Measurements from ENCODE around the gene PLXNA2. TPM values are rescaled to one million over a fixed set of nuclear protein-coding genes. Genes with fewer than 3 reads are reported as not detected.
A peak's percentile ranks its signal among the peaks of the same experiment; 100 is the strongest.

Gene PLXNA2
- total and polyA plus RNA-seq, 2 of the 13 experiments (the other 11 are each of a cell fraction or from before 2014, with no cell fraction given) = 1.1 to 2.1 TPM

- TF ChIP-seq NR2C2 (CRISPR knock-in tag; IDR thresholded peaks at IDR 0.05; ENCODE audit: borderline replicate concordance) (peak; percentile 49; the same call in 1 of the 2 replicates), KLF15 (CRISPR knock-in tag; IDR thresholded peaks at IDR 0.05; ENCODE audit: borderline replicate concordance) (no peak), DNMT3B (CRISPR knock-in tag; conservative IDR thresholded peaks at IDR 0.05) (no peak), JUN (CRISPR knock-in tag; IDR thresholded peaks at IDR 0.05) (no peak), ZNF800 (CRISPR knock-in tag; IDR thresholded peaks at IDR 0.05) (no peak), KAT2B (IDR thresholded peaks at IDR 0.05; ENCODE audit: borderline replicate concordance, low read depth, low read length) (no peak), CBX5 (CRISPR knock-in tag; IDR thresholded peaks at IDR 0.05; ENCODE audit: borderline replicate concordance) (no peak), ZBTB10 (CRISPR knock-in tag; IDR thresholded peaks at IDR 0.05; ENCODE audit: borderline replicate concordance) (peak; percentile 49; the same call in 1 of the 2 replicates), NAIF1 (CRISPR knock-in tag; IDR thresholded peaks at IDR 0.05; ENCODE audit: borderline replicate concordance) (no peak), ZNF850 (CRISPR knock-in tag; conservative IDR thresholded peaks at IDR 0.05) (no peak), ZNF232 (CRISPR knock-in tag; IDR thresholded peaks at IDR 0.05; ENCODE audit: borderline replicate concordance) (no peak; the same call in 1 of the 2 replicates), ZNF3 (CRISPR knock-in tag; IDR thresholded peaks at IDR 0.05) (no peak), MEF2D (CRISPR knock-in tag; IDR thresholded peaks at IDR 0.05) (0 out of 2 replicates have a peak, but pooled peaks have one; percentile 18), MBNL3 (CRISPR knock-in tag; conservative IDR thresholded peaks at IDR 0.05) (no peak), HNF1B (CRISPR knock-in tag; IDR thresholded peaks at IDR 0.05) (peak; percentile 78; the same call in 1 of the 2 replicates), ZNF609 (CRISPR knock-in tag; IDR thresholded peaks at IDR 0.05; ENCODE audit: borderline replicate concordance) (peak; percentile 93), SYNCRIP (IDR thresholded peaks at IDR 0.05; ENCODE audit: insufficient read depth, low read depth, low read length) (no peak)
Measured at GRCh38 chr1:208235982-208236761, 8.0 kb downstream of the PLXNA2 start (continued).

Data from HepG2 (cell line).